Measurements from ENCODE around the gene CCDC107. TPM values are rescaled to one million over a fixed set of nuclear protein-coding genes. Genes with fewer than 3 reads are reported as not detected.

The CCDC107 gene
- total and polyA plus RNA-seq, 9 of the 15 experiments (the other 6 are each of a cell fraction or from before 2014, with no cell fraction given): 0.35 to 11.3 (median 6.9) TPM; not detected in 1

GRCh38 chr9:35616681-35617459, 41.2 kb upstream of the CCDC107 start (continued):
- no peak for TF ChIP-seq ZNF175 (CRISPR knock-in tag; IDR thresholded peaks at IDR 0.05; ENCODE audit: low read depth)
- TF ChIP-seq ZBTB17 (CRISPR knock-in tag; IDR thresholded peaks at IDR 0.05): no peak
- TF ChIP-seq GTF2B (IDR thresholded peaks at IDR 0.05; ENCODE audit: extremely low read depth, insufficient read length): no peak
- no peak for TF ChIP-seq ARID2 (IDR thresholded peaks at IDR 0.05)
- TF ChIP-seq MTA2 (IDR thresholded peaks at IDR 0.05; ENCODE audit: low read depth): no peak
- no peak for TF ChIP-seq JUN (IDR thresholded peaks at IDR 0.05; ENCODE audit: borderline replicate concordance, low read depth, low read length)
- no peak for TF ChIP-seq JUN (CRISPR knock-in tag; IDR thresholded peaks at IDR 0.05; ENCODE audit: borderline replicate concordance)
- 0 out of 2 replicates have a peak, but pooled peaks have one; percentile 11 for TF ChIP-seq ETV1 (tag; conservative IDR thresholded peaks at IDR 0.05; ENCODE audit: low read depth)
- TF ChIP-seq PRDM10 (IDR thresholded peaks at IDR 0.05; ENCODE audit: partially characterized antibody): peak; percentile 54
- no peak for TF ChIP-seq ZZZ3 (IDR thresholded peaks at IDR 0.05)
- no peak for TF ChIP-seq CBFA2T3 (IDR thresholded peaks at IDR 0.05)
- no peak for TF ChIP-seq NCOA2 (IDR thresholded peaks at IDR 0.05; ENCODE audit: partially characterized antibody in 2 of 2)
- no peak for TF ChIP-seq GTF2E2 (tag; IDR thresholded peaks at IDR 0.05)
- TF ChIP-seq CREM (IDR thresholded peaks at IDR 0.05; ENCODE audit: low read depth): peak; percentile 68

Measured in K562 (cell line).